Pulmonary artery endothelial cell (primary cell): ENCODE data around the gene PPA1. TPM values are rescaled to one million over a fixed set of nuclear protein-coding genes. Genes with fewer than 3 reads are reported as not detected.
"Not testable (repeated sequence)": the region's sequence is repeated elsewhere in the genome, so short reads cannot be mapped to it uniquely, and the experiment has no call there.

Experiments
- DNase-seq: peaks from one replicate; pipeline ENCODE4 v3.0.0-alpha.2; 2011; ENCODE audit warnings: low read depth, low spot score
- total RNA-seq: library from RNA; depleted of rRNA; stranded (reverse); fragments of >200 nt; gene quantifications from 2 replicates; pipeline ENCODE4 v1.2.3, GENCODE V29; 2014

PPA1 gene
- total RNA-seq, 1 donor from 2014 or later, result 295 TPM

GRCh38 chr10:70222340-70222794 lies 10.9 kb downstream of the PPA1 start:
- no peak for DNase-seq

- DNase-seq, result no peak
These were observed 12.2 kb downstream of the PPA1 start for GRCh38 chr10:70221030-70221429.

- DNase-seq, result no peak
These were observed 20.4 kb downstream of the PPA1 start for GRCh38 chr10:70212879-70213278.

GRCh38 chr10:70212277-70212676 lies 21.0 kb downstream of the PPA1 start:
- no peak for DNase-seq

DNA sequence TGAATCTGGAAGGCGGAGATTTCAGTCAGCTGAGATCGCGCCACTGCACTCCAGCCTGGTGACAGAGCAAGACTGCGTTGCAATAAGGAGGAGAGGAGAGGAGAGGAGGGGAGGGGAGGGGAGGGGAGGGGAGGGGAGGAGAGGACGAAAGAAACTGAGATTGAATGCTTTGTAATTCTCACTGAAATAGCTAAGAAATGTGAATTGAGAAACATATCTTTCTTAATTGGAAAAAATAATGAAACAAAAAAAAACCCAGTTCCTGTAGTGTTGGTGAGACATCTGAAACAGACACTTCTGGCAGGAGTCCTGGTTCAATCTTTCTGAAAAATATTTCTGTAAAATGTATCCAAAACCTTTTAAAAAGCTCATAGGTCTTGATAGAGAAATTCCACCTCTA lies 26.5 kb downstream of the PPA1 start:
- DNase-seq, result no peak

- DNase-seq, result no peak
These were observed 32.1 kb downstream of the PPA1 start for GRCh38 chr10:70201105-70201504.

DNA sequence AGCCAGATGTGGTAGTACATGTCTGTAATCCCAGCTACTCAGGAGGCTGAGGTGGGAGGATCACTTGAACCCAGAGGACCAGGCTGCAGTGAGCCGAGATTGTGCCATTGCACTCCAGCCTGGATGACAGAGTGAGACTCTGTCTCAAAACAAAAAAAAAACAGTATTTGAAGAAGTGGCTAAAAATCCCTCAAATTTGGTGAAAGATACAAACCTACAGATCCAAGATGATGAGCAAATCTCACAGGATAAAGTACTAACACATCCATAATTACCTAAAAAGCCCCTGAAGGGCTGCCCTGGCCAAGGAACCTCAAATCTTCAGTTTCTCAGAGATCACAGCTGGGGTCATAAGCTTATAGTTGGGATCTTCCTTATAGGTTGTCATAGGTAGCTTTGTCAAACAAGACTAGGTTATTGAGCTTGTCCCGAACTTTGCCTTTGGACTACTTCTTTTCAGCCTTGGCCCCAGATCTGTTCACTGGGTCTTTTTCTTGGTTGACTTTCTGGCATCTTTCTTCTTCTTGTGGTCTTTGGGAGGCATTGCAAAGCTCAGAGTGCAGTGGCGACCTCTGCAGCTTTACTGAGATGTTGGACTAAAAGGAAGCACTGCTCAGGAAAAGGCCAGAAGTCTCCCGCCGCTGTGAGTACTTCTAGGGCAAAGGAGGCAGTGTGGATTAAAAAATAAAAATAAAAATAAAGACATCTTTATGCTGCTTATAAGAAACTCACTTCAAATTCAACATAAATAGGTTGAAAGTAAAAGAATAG lies 34.3 kb downstream of the PPA1 start:
- DNase-seq, result no peak

- no peak for DNase-seq
These were observed 35.8 kb downstream of the PPA1 start for GRCh38 chr10:70197235-70197945.

- DNase-seq, result no peak
These were observed 39.8 kb downstream of the PPA1 start for GRCh38 chr10:70193391-70193844.

DNA sequence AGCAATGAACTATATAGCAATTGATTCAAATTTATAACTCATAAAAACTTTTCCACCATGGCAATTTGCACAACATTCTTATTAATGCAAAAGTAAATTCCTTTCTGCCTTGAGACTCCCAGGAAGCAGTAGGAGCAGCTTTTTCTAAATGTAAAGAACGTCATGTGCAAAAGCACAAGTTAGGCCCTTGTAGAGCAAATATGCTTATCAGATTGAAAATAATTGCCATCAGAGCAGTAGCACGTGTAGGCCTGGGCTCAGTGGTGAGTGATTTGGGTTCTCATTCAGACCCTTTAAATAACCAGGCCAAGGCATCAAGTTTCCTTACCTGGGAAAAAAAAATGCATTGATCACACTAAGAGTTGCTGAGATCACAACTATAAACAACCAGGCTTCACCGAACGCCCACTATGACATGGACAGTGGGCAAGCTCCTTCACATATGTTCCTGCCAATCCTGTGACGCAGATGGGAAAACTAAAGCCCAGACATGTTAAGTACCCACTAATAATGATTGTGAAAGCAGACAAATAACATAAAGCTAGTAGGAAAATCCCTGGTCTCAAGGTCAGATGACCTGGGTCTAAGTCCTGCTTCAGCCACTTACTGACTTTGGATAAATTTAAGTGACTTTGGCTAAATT lies 40.8 kb downstream of the PPA1 start:
- no peak for DNase-seq

DNA sequence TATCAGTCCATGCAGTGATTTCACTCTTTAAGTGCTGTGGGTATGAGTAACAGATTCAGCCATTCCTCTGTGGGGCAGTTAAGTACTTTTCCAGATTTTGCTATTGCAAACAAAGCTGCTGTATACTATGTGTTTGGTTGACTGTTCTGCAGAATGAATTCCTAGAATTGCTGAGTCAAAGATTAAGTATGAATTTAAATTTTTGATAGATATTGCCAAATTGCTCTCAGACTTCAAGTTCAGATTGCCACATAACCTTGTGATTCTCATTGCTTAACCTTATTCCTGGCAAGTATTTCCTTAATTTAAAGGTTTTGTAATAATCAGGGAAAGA lies 41.3 kb downstream of the PPA1 start:
- DNase-seq, result no peak

GRCh38 chr10:70191161-70191971 lies 41.9 kb downstream of the PPA1 start:
- DNase-seq, result no peak

GRCh38 chr10:70190581-70190980 lies 42.6 kb downstream of the PPA1 start:
- DNase-seq, result no peak

- DNase-seq, result no peak
These were observed 43.1 kb downstream of the PPA1 start for GRCh38 chr10:70190102-70190501.

GRCh38 chr10:70188768-70189167 lies 44.5 kb downstream of the PPA1 start:
- no peak for DNase-seq

DNA sequence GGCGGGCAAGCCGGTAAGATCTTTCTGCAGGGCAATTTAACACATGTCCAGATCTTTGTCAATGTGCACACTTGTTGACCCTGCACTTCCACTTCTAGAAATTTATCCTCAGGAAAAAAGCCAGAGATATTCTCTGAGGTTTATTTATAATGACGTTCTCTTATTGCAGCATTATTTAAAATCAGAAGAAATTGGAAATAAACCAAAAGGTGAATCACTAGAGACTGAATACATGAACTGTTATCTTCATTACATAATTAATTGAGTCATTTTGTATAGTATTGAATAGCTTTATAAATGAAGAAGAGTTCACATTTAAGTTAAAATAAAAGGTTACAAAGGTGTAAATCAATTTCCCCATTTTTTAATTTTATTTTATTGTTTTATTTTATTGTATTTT lies 46.7 kb downstream of the PPA1 start:
- no peak for DNase-seq

DNA sequence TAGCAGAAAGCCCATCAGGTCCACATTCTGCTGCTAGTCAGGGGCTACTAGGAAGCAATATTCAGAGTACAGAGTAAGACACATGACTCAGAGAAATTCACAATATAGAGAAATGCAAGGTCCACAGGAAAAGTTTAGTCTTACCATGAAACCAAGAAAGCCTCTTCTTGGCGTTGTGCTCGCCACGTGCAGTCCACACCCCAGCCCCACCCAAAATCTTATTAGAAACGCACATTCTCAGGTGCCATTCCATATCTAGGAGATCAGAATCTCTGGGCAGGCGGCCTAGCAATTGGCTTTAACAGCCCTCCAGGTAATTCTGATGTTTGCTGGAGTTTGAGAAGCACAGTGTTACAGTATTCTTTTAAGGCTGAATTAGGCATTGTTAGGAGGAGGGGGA lies 47.1 kb downstream of the PPA1 start:
- no peak for DNase-seq

GRCh38 chr10:70183304-70183703 lies 49.9 kb downstream of the PPA1 start:
- DNase-seq, result no peak

DNA sequence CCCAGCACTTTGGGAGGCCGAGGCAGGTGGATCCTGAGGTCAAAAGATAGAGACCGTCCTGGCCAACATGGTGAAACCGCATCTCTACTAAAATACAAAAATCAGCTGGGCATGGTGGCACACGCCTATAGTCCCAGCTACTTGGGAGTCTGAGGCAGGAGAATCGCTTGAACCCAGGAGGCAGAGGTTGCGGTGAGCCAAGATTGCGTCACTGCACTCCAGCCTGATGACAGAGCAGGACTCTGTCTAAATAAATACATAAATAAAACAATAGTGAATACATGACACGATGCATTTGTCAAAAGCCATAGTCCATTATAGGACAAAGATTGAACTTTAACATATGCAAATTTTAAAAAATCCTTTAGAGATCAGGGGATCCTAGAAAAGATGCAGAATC lies 54.0 kb downstream of the PPA1 start:
- DNase-seq, result not testable (repeated sequence)

DNA sequence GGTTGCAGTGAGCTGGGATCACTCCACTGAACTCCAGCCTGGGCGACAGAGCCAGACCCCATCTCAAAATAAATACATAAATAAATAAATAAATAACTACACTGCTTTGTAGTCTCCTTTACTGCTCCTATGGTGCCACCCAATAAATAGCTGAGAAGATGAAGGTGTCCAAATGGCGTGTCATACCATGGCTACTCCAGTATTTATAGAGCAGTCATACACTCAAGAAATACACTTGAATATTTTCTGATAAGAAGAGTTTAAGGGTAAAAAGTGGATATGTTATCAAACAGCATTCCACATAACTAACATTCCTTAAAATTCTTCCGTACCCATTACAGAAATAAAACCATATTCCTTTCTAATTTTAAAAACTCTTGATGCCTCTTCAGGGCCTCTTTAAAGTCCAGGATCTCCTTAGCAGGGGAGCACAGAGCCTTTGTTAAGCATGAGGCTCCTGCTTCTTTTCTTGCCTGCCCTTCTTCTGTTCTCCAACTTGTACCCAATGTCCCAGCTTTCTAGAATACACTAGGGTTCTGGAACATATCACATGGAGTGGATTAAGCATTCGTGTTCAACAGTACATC lies 55.0 kb downstream of the PPA1 start:
- DNase-seq, result no peak

DNA sequence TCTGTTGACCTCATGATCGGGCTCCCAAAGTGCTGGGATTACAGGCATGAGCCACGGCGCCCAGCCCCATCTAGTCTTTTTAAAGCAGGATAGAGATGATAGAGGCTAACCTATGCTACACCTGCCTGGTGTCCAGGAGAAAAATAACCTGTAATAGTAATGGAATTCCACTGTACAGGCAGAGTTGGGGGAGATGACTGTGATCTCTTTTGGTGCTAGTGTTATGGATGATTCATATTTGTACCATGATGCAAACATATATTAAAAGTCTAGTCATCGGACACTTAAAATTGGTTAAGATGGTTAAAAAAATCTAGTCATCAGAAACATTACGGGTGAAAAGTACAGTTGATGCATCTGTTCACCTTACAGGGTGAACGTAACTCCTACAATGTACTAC lies 56.8 kb downstream of the PPA1 start:
- no peak for DNase-seq
